Ishikawa (cell line): Measurements from ENCODE around the gene ACKR2.

Source experiments
- CEBPB ChIP-seq: IDR thresholded peaks from 2 replicates; pipeline ENCODE4 v1.6.1; 2012
- CREB1 ChIP-seq: IDR thresholded peaks from 2 replicates; pipeline ENCODE4 v1.6.1; 2012; ENCODE audit warnings: low read depth
- EGR1 ChIP-seq: IDR thresholded peaks from 2 replicates; pipeline ENCODE4 v1.6.1; 2012
- EP300 ChIP-seq: IDR thresholded peaks from 2 replicates; pipeline ENCODE4 v1.6.1; 2012; ENCODE audit warnings: borderline replicate concordance
- FOXM1 ChIP-seq: IDR thresholded peaks from 2 replicates; pipeline ENCODE4 v1.6.1; 2012; ENCODE audit warnings: low read depth, borderline replicate concordance
- MAX ChIP-seq: IDR thresholded peaks from 2 replicates; pipeline ENCODE4 v1.6.1; 2012
- NFIC ChIP-seq: IDR thresholded peaks from 2 replicates; pipeline ENCODE4 v1.6.1; 2012
- RAD21 ChIP-seq: IDR thresholded peaks from 2 replicates; pipeline ENCODE4 v1.6.1; 2012; ENCODE audit warnings: low read depth
- TAF1 ChIP-seq: IDR thresholded peaks from 2 replicates; pipeline ENCODE4 v1.6.1; 2012; ENCODE audit warnings: low read depth, mild to moderate bottlenecking
- TCF12 ChIP-seq: IDR thresholded peaks from 2 replicates; pipeline ENCODE4 v1.6.1; 2012; ENCODE audit warnings: low read depth
- TEAD4 ChIP-seq: IDR thresholded peaks from 2 replicates; pipeline ENCODE4 v1.6.1; 2012
- YY1 ChIP-seq: IDR thresholded peaks from 2 replicates; pipeline ENCODE4 v1.6.1; 2012; ENCODE audit warnings: low read depth
- ZBTB7A ChIP-seq: IDR thresholded peaks from 2 replicates; pipeline ENCODE4 v1.6.1; 2012; ENCODE audit warnings: low read depth
- TF ChIP-seq, protein P1 (sequence below): IDR thresholded peaks from 2 replicates; pipeline ENCODE4 v1.6.1; 2012
- TF ChIP-seq, protein P2 (sequence below): IDR thresholded peaks from 2 replicates; pipeline ENCODE4 v1.6.1; 2012; ENCODE audit warnings: low read depth, mild to moderate bottlenecking

The ACKR2 gene

DNA sequence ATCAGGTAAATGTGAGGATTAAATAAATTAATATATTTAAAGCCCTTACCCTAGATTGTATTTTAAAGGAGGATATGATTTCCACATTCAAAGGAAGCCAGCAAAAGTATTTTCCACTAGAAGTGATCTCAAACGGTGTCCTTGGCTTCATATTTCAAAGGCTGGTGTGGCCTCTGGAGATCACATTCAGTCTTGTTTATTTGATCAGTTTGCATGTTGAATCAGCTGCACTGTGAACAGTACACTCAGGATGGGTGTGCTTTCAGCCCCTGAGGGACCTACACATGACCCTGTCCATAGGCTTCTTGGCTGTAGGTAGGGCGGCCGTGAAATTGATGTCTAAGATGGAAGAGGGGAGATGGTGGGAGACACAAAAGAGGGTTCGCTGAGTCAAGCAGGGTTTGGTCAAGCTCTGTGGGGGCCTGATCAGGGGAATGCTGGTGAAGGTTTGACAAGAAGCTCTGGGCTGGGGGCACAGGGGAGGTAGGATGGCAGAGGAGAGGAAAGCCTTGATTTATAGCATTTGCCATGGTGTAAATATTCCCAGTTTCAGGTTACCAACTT lies 44.6 kb downstream of the ACKR2 start:
- no peak for TF ChIP-seq MAX
- TF ChIP-seq TEAD4 = no peak
- no peak for TF ChIP-seq TCF12
- TF ChIP-seq, protein P1, sequence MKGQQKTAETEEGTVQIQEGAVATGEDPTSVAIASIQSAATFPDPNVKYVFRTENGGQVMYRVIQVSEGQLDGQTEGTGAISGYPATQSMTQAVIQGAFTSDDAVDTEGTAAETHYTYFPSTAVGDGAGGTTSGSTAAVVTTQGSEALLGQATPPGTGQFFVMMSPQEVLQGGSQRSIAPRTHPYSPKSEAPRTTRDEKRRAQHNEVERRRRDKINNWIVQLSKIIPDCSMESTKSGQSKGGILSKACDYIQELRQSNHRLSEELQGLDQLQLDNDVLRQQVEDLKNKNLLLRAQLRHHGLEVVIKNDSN = no peak
- no peak for TF ChIP-seq EP300
- no peak for TF ChIP-seq TAF1
- TF ChIP-seq ZBTB7A = no peak
- no peak for TF ChIP-seq RAD21
- TF ChIP-seq NFIC = no peak
- no peak for TF ChIP-seq CREB1
- TF ChIP-seq YY1 = no peak
- TF ChIP-seq, protein P2, sequence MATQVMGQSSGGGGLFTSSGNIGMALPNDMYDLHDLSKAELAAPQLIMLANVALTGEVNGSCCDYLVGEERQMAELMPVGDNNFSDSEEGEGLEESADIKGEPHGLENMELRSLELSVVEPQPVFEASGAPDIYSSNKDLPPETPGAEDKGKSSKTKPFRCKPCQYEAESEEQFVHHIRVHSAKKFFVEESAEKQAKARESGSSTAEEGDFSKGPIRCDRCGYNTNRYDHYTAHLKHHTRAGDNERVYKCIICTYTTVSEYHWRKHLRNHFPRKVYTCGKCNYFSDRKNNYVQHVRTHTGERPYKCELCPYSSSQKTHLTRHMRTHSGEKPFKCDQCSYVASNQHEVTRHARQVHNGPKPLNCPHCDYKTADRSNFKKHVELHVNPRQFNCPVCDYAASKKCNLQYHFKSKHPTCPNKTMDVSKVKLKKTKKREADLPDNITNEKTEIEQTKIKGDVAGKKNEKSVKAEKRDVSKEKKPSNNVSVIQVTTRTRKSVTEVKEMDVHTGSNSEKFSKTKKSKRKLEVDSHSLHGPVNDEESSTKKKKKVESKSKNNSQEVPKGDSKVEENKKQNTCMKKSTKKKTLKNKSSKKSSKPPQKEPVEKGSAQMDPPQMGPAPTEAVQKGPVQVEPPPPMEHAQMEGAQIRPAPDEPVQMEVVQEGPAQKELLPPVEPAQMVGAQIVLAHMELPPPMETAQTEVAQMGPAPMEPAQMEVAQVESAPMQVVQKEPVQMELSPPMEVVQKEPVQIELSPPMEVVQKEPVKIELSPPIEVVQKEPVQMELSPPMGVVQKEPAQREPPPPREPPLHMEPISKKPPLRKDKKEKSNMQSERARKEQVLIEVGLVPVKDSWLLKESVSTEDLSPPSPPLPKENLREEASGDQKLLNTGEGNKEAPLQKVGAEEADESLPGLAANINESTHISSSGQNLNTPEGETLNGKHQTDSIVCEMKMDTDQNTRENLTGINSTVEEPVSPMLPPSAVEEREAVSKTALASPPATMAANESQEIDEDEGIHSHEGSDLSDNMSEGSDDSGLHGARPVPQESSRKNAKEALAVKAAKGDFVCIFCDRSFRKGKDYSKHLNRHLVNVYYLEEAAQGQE = no peak
- TF ChIP-seq FOXM1 = no peak
- TF ChIP-seq CEBPB = no peak
- no peak for TF ChIP-seq EGR1

DNA sequence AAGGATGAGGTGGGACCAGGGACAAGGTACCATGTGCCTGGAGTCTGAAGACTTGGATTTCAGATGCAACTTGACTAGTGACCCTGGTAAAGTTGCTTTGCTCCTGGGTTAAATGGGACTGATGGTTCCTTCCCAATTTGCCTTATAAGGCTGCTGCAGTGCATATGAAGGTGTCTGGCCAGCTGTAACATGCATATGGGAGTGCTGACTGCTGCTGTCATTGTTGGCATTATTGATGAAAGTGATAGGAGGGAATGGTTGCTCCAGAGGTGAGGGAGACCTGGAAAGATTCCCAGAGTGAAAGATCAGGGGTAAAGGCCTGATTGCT lies 45.9 kb downstream of the ACKR2 start:
- TF ChIP-seq RAD21 = no peak
- TF ChIP-seq, protein P2 = no peak
- TF ChIP-seq NFIC = no peak
- no peak for TF ChIP-seq EP300
- TF ChIP-seq EGR1 = no peak
- TF ChIP-seq MAX = no peak
- TF ChIP-seq FOXM1 = no peak
- TF ChIP-seq TCF12 = no peak
- TF ChIP-seq CEBPB = no peak
- TF ChIP-seq TEAD4 = no peak
- TF ChIP-seq, protein P1 = no peak

- TF ChIP-seq FOXM1 = no peak
- TF ChIP-seq TCF12 = no peak
- TF ChIP-seq NFIC = no peak
- TF ChIP-seq EP300 = no peak
- TF ChIP-seq, protein P1 = no peak
- TF ChIP-seq RAD21 = no peak
- TF ChIP-seq, protein P2 = no peak
- no peak for TF ChIP-seq YY1
- no peak for TF ChIP-seq TAF1
These were observed 46.5 kb downstream of the ACKR2 start for GRCh38 chr3:42855547-42856380.

- no peak for TF ChIP-seq YY1
- TF ChIP-seq EP300 = no peak
- TF ChIP-seq CREB1 = no peak
- no peak for TF ChIP-seq MAX
- TF ChIP-seq FOXM1 = no peak
- TF ChIP-seq EGR1 = no peak
- no peak for TF ChIP-seq RAD21
- no peak for TF ChIP-seq NFIC
- no peak for TF ChIP-seq TEAD4
- TF ChIP-seq, protein P2 = no peak
- TF ChIP-seq CEBPB = no peak
- no peak for TF ChIP-seq TCF12
- no peak for TF ChIP-seq ZBTB7A
- TF ChIP-seq, protein P1 = no peak
- TF ChIP-seq TAF1 = no peak
These were observed 47.3 kb downstream of the ACKR2 start for GRCh38 chr3:42856544-42856943.
